K562 (cell line): ENCODE measurements around the gene FBXW8. TPM values are rescaled to one million over a fixed set of nuclear protein-coding genes. Genes with fewer than 3 reads are reported as not detected.

ENCODE experiments used
- ARNT ChIP-seq, 2 experiments: fragments of 450-650 bp; IDR thresholded peaks; 2 replicates each; pipeline ENCODE4 v1.6.1; 2016; ENCODE audit warnings: mild to moderate bottlenecking in 1 of 2
- ASH1L ChIP-seq: fragments of 450-650 bp; IDR thresholded peaks from 2 replicates; pipeline ENCODE4 v1.6.1; 2018; ENCODE audit warnings: borderline replicate concordance, mild to moderate bottlenecking, low read depth; ENCODE audit not compliant: partially characterized antibody
- ATF3 ChIP-seq, 2 experiments: fragments of 450-650 bp in 1 of 2; sonication (generic) in 1 of 2; formaldehyde crosslinking in 1 of 2; IDR thresholded peaks in 1 of 2; conservative IDR thresholded peaks in 1 of 2; 2 replicates each; pipeline versions ENCODE4 v1.6.1 to v1.8.1; 2016 to 2023; ENCODE audit warnings: mild to moderate bottlenecking in 2 of 2, moderate library complexity in 2 of 2, inconsistent platforms in 1 of 2, missing genetic modification reagents in 1 of 2
- JUN ChIP-seq, 2 experiments: sonication (generic) in 1 of 2; formaldehyde crosslinking in 1 of 2; IDR thresholded peaks; 2 replicates each; pipeline versions ENCODE4 v1.6.1 to v1.8.0; 2012 to 2022; ENCODE audit warnings: borderline replicate concordance in 2 of 2, mild to moderate bottlenecking in 2 of 2, improper control_type of control experiment in 1 of 2, low read depth in 1 of 2, low read length in 1 of 2, missing genetic modification reagents in 1 of 2
- JUND ChIP-seq, 2 experiments: IDR thresholded peaks; 2 replicates in 1 of 2; 3 replicates in 1 of 2; pipeline ENCODE4 v1.6.1; 2011; ENCODE audit warnings: borderline replicate concordance in 2 of 2, low read depth in 2 of 2, low read length in 2 of 2, improper control_type of control experiment in 1 of 2, missing biosample characterization in 1 of 2, missing genetic modification characterization in 1 of 2, missing genetic modification reagents in 1 of 2
- MCM7 ChIP-seq, 2 experiments: fragments of 450-650 bp; IDR thresholded peaks; 2 replicates each; pipeline ENCODE4 v1.6.1; 2016 to 2018
- MTA2 ChIP-seq: fragments of 450-650 bp; IDR thresholded peaks from 2 replicates; pipeline ENCODE4 v1.6.1; 2016; ENCODE audit warnings: low read depth
- NBN ChIP-seq: fragments of 450-650 bp; IDR thresholded peaks from 2 replicates; pipeline ENCODE4 v1.6.1; 2016; ENCODE audit warnings: low read depth, mild to moderate bottlenecking
- NFATC3 ChIP-seq: fragments of 450-650 bp; IDR thresholded peaks from 2 replicates; pipeline ENCODE4 v1.6.1; 2017; ENCODE audit warnings: mild to moderate bottlenecking
- PBX2 ChIP-seq, 2 experiments: IDR thresholded peaks in 1 of 2; conservative IDR thresholded peaks in 1 of 2; 2 replicates each; pipeline ENCODE4 v1.6.1; 2016; ENCODE audit warnings: low read depth in 2 of 2, mild to moderate bottlenecking in 1 of 2, missing compliant biosample characterization in 1 of 2, missing genetic modification characterization in 1 of 2, moderate library complexity in 1 of 2
- SETDB1 ChIP-seq: IDR thresholded peaks from one replicate; pipeline ENCODE4 v1.6.1; 2012; ENCODE audit warnings: low read length, control low read depth, inconsistent platforms
- SMARCC2 ChIP-seq: fragments of 450-650 bp; IDR thresholded peaks from 2 replicates; pipeline ENCODE4 v1.6.1; 2017; ENCODE audit warnings: antibody characterized with exemption, moderate library complexity, mild to moderate bottlenecking, low read depth
- TEAD1 ChIP-seq, 2 experiments: fragments of 450-650 bp in 1 of 2; sonication (generic) in 1 of 2; formaldehyde crosslinking; IDR thresholded peaks; 2 replicates each; pipeline versions ENCODE4 v1.4.0 to v1.8.0; 2020 to 2022; ENCODE audit warnings: mild to moderate bottlenecking in 2 of 2, missing genetic modification reagents in 1 of 2
- ZNF24 ChIP-seq: fragments of 450-650 bp; IDR thresholded peaks from 2 replicates; pipeline ENCODE4 v1.6.1; 2016
- polyA plus RNA-seq, 8 experiments: library from polyadenylated mRNA; depleted of rRNA in 4 of 8; stranded (reverse) in 5 of 8; unstranded in 3 of 8; fragments of >200 nt; fragmentation: Nextera tagmentation in 2 of 8; fragmentation: Illumina TruSeq in 1 of 8; extraction: Ambion mirVana in 2 of 8; extraction: Trizol in 1 of 8; gene quantifications; 2 replicates each; pipeline versions ENCODE4 v1.2.1 to v1.2.3, GENCODE V29; 2011 to 2014; ENCODE audit warnings: inconsistent platforms in 1 of 8, missing spikeins in 1 of 8
- total RNA-seq, 7 experiments: library from RNA; depleted of rRNA in 6 of 7; stranded (reverse); fragments of >200 nt in 6 of 7; fragmentation: Illumina TruSeq in 2 of 7; extraction: Trizol in 2 of 7; gene quantifications; 2 replicates each; pipeline versions ENCODE4 v1.2.1 to v1.2.3, GENCODE V29; 2011 to 2021; ENCODE audit warnings: low replicate concordance in 1 of 7
- TF ChIP-seq, protein P1 (sequence below): IDR thresholded peaks from 2 replicates; pipeline ENCODE4 v1.6.1; 2016; ENCODE audit warnings: missing genetic modification characterization, missing compliant biosample characterization
- TF ChIP-seq, protein P2 (sequence below): fragments of 250-450 bp; sonication (Bioruptor Pico); IDR thresholded peaks from 2 replicates; pipeline ENCODE4 v1.5.0; 2020; ENCODE audit warnings: mild to moderate bottlenecking, borderline replicate concordance
- TF ChIP-seq, protein P3 (sequence below): fragments of 450-650 bp; IDR thresholded peaks from 2 replicates; pipeline ENCODE4 v1.6.1; 2016

Gene FBXW8
- total and polyA plus RNA-seq, 9 of the 15 experiments (the other 6 are each of a cell fraction or from before 2014, with no cell fraction given): 0.58 to 8.3 (median 4.4) TPM

DNA sequence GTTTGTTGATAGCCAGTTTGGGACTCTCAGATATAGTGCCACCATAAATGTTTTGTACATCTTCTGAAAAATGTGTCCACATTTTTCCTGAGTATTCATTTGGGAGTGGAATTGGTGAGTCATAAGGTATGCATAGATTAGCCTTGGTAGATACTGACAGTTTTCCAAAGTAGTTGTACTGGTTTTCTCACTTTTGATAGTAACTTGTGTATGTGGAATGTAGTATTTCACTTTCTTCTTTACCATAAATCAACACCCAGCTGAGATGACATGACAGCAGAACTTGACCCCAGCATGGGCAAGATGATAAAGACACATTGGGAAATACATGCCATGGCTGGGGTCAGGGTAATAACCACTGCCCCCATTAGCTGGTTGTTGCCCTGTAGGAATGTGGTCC, 5.4 kb downstream of the FBXW8 start (continued):
- TF ChIP-seq, protein P1, sequence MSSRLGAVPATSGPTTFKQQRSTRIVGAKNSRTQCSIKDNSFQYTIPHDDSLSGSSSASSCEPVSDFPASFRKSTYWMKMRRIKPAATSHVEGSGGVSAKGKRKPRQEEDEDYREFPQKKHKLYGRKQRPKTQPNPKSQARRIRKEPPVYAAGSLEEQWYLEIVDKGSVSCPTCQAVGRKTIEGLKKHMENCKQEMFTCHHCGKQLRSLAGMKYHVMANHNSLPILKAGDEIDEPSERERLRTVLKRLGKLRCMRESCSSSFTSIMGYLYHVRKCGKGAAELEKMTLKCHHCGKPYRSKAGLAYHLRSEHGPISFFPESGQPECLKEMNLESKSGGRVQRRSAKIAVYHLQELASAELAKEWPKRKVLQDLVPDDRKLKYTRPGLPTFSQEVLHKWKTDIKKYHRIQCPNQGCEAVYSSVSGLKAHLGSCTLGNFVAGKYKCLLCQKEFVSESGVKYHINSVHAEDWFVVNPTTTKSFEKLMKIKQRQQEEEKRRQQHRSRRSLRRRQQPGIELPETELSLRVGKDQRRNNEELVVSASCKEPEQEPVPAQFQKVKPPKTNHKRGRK: no peak
- TF ChIP-seq NFATC3 (peak; percentile 76; the same call in 1 of the 2 replicates), ARNT (IDR thresholded peaks at IDR 0.05) (no peak), ATF3 (IDR thresholded peaks at IDR 0.05) (peak; percentile 41), ATF3 (CRISPR knock-in tag; conservative IDR thresholded peaks at IDR 0.05) (no peak), SETDB1 (no peak), ZNF24 (no peak), TEAD1 (CRISPR knock-in tag; IDR thresholded peaks at IDR 0.05) (no peak), PBX2 (CRISPR knock-in tag; IDR thresholded peaks at IDR 0.05; ENCODE audit: low read depth) (no peak), PBX2 (tag; conservative IDR thresholded peaks at IDR 0.05; ENCODE audit: low read depth) (peak; percentile 75), JUN (IDR thresholded peaks at IDR 0.05; ENCODE audit: borderline replicate concordance, low read depth, low read length) (0 out of 2 replicates have a peak, but pooled peaks have one; percentile 33), JUN (CRISPR knock-in tag; IDR thresholded peaks at IDR 0.05; ENCODE audit: borderline replicate concordance) (no peak), ASH1L (no peak), JUND (IDR thresholded peaks at IDR 0.05; ENCODE audit: borderline replicate concordance, low read depth, low read length) (peak; percentile 88), JUND (tag; IDR thresholded peaks at IDR 0.05; ENCODE audit: borderline replicate concordance, low read depth, low read length) (peak; percentile 91; the same call in 2 of the 3 replicates), NBN (no peak), SMARCC2 (0 out of 2 replicates have a peak, but pooled peaks have one; percentile 46), MCM7 (IDR thresholded peaks at IDR 0.05) (no peak), MTA2 (no peak)
- TF ChIP-seq, protein P2, sequence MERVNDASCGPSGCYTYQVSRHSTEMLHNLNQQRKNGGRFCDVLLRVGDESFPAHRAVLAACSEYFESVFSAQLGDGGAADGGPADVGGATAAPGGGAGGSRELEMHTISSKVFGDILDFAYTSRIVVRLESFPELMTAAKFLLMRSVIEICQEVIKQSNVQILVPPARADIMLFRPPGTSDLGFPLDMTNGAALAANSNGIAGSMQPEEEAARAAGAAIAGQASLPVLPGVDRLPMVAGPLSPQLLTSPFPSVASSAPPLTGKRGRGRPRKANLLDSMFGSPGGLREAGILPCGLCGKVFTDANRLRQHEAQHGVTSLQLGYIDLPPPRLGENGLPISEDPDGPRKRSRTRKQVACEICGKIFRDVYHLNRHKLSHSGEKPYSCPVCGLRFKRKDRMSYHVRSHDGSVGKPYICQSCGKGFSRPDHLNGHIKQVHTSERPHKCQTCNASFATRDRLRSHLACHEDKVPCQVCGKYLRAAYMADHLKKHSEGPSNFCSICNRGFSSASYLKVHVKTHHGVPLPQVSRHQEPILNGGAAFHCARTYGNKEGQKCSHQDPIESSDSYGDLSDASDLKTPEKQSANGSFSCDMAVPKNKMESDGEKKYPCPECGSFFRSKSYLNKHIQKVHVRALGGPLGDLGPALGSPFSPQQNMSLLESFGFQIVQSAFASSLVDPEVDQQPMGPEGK (CRISPR knock-in tag): no peak
- TF ChIP-seq, protein P3, sequence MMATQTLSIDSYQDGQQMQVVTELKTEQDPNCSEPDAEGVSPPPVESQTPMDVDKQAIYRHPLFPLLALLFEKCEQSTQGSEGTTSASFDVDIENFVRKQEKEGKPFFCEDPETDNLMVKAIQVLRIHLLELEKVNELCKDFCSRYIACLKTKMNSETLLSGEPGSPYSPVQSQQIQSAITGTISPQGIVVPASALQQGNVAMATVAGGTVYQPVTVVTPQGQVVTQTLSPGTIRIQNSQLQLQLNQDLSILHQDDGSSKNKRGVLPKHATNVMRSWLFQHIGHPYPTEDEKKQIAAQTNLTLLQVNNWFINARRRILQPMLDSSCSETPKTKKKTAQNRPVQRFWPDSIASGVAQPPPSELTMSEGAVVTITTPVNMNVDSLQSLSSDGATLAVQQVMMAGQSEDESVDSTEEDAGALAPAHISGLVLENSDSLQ: peak; percentile 74
